CD4-positive, alpha-beta T cell (primary cell): ENCODE data around the gene SRD5A1. TPM values are rescaled to one million over a fixed set of nuclear protein-coding genes. Genes with fewer than 3 reads are reported as not detected.

Source experiments
- ATAC-seq: fragments of 200-7000 bp; cut with Tn5 transposase; one replicate; pipeline ENCODE4 v1.10.0; 2022; ENCODE audit warnings: mild to moderate bottlenecking; ENCODE audit not compliant: poor library complexity
- CTCF ChIA-PET: fragments of 350-600 bp; sonication (Branson Sonifier 250); formaldehyde crosslinking; loops from one replicate; lab custom pipeline; 2021; ENCODE audit warnings: antibody characterized with exemption, inconsistent platforms; lab: Charles Lee
- POLR2A ChIA-PET: fragments of 350-600 bp; sonication (Branson Sonifier 250); formaldehyde crosslinking; loops from one replicate; lab custom pipeline; 2021; ENCODE audit warnings: antibody characterized with exemption, inconsistent platforms; lab: Charles Lee
- DNase-seq, 14 experiments: peaks; one replicate each; pipeline ENCODE4 v3.0.0-alpha.2; 2013 to 2020; ENCODE audit warnings: mixed read lengths in 2 of 14
- H3K27ac ChIP-seq, 2 donors: one replicate each; pipeline versions ENCODE4 v1.5.1 to v1.7.0; 2013; ENCODE audit warnings: low read length in 2 of 2, low read depth in 1 of 2, mild to moderate bottlenecking in 1 of 2
- H3K27me3 ChIP-seq, 2 experiments: 1 replicate in 1 of 2; 2 replicates in 1 of 2; pipeline versions ENCODE4 v1.6.1 to v1.7.0; 2013; ENCODE audit warnings: low read length in 2 of 2, control low read depth in 1 of 2, mild to moderate bottlenecking in 1 of 2, moderate library complexity in 1 of 2; ENCODE audit not compliant: insufficient read depth in 2 of 2, control insufficient read depth in 1 of 2
- H3K36me3 ChIP-seq: one replicate; pipeline ENCODE4 v1.6.1; 2013; ENCODE audit warnings: low read length, control low read depth; ENCODE audit not compliant: insufficient read depth
- H3K4me1 ChIP-seq: one replicate; pipeline ENCODE4 v1.6.1; 2013; ENCODE audit warnings: low read length, control low read depth; ENCODE audit not compliant: insufficient read depth
- H3K4me3 ChIP-seq: one replicate; pipeline ENCODE4 v1.5.1; 2013; ENCODE audit warnings: mild to moderate bottlenecking, low read length, moderate library complexity
- H3K9me3 ChIP-seq, 2 experiments: 1 replicate in 1 of 2; 2 replicates in 1 of 2; pipeline versions ENCODE4 v1.6.1 to v1.7.0; 2013; ENCODE audit warnings: low read length in 2 of 2, mild to moderate bottlenecking in 2 of 2, control low read depth in 1 of 2, moderate library complexity in 1 of 2; ENCODE audit not compliant: control insufficient read depth in 1 of 2, insufficient read depth in 1 of 2
- H3K27ac Mint-ChIP-seq: one replicate; pipeline ENCODE4 v1.8.0; 2020; ENCODE audit warnings: mixed read lengths
- H3K27me3 Mint-ChIP-seq: one replicate; pipeline ENCODE4 v1.8.0; 2021; ENCODE audit warnings: mixed read lengths
- H3K36me3 Mint-ChIP-seq: one replicate; pipeline ENCODE4 v1.8.0; 2021; ENCODE audit warnings: low read depth, mixed read lengths
- H3K4me1 Mint-ChIP-seq: one replicate; pipeline ENCODE4 v1.8.0; 2021; ENCODE audit warnings: low read depth, mixed read lengths
- H3K4me3 Mint-ChIP-seq: one replicate; pipeline ENCODE4 v1.8.0; 2020; ENCODE audit warnings: mild to moderate bottlenecking, mixed read lengths
- H3K9me3 Mint-ChIP-seq: one replicate; pipeline ENCODE4 v1.8.0; 2020; ENCODE audit warnings: mixed read lengths
- CTCF ChIP-seq: fragments of 200-600 bp; IDR thresholded peaks from one replicate; pipeline ENCODE4 v1.8.0; 2022; ENCODE audit warnings: antibody characterized with exemption, mild to moderate bottlenecking
- intact Hi-C, 2 experiments: fragments of 100-400 bp; cut with DNase I in 1 of 2; cut with micrococcal nuclease in 1 of 2; formaldehyde crosslinking; loops; one replicate each; pipeline versions ENCODE4 v1.15.1 to v1.9.0; 2023 to 2025; cut with DNase I, micrococcal nuclease
- total RNA-seq, 174 experiments: library from RNA in 2 of 174; stranded (reverse) in 2 of 174; gene quantifications; one replicate each; pipeline ENCODE4 v1.2.3 and lab custom pipeline; 2021 to 2026

SRD5A1 gene
- total RNA-seq, 2 experiments from 2014 or later = 2.3 to 3.0 TPM

GRCh38 chr5:6703806-6704205 lies 70.6 kb downstream of the SRD5A1 start:
- H3K4me1 ChIP-seq = no peaks in the 10 kb centered on the region
- Mint-ChIP-seq H3K4me3 (no peak overlapping the region), H3K4me1 (no peaks in the 10 kb centered on the region), H3K27me3 (peaks cover 26% of the 10 kb centered on the region), H3K9me3 (no peaks in the 10 kb centered on the region), H3K27ac (no peak overlapping the region), H3K36me3 (no peaks in the 10 kb centered on the region)
- TF ChIP-seq CTCF = no peak
- H3K27me3 ChIP-seq = peaks cover 6 to 25% of the 10 kb centered on the region in 2 experiments
- H3K27ac ChIP-seq = no peak overlapping the region
- DNase-seq = no peak
- CTCF ChIA-PET = no interaction called here
- H3K36me3 ChIP-seq = no peaks in the 10 kb centered on the region
- intact Hi-C loops = no loop called here
- H3K4me3 ChIP-seq = no peak overlapping the region
- POLR2A ChIA-PET = no interaction called here
- no peaks in the 10 kb centered on the region for H3K9me3 ChIP-seq
- ATAC-seq = no peak

- Histone ChIP-seq H3K36me3 (no peaks in the 10 kb centered on the region), H3K27me3 (peaks cover 6 to 19% of the 10 kb centered on the region in 2 experiments), H3K4me1 (no peaks in the 10 kb centered on the region), H3K9me3 (no peaks in the 10 kb centered on the region), H3K27ac (no peak overlapping the region), H3K4me3 (no peak overlapping the region)
- Mint-ChIP-seq H3K9me3 (no peaks in the 10 kb centered on the region), H3K4me1 (no peaks in the 10 kb centered on the region), H3K4me3 (no peak overlapping the region), H3K27ac (no peak overlapping the region), H3K36me3 (no peaks in the 10 kb centered on the region), H3K27me3 (peaks cover 23% of the 10 kb centered on the region)
- no peak for TF ChIP-seq CTCF
- POLR2A ChIA-PET = no interaction called here
- intact Hi-C loops = no loop called here
- ATAC-seq (no peak), DNase-seq (no peak)
- CTCF ChIA-PET = no interaction called here
These were observed 71.2 kb downstream of the SRD5A1 start for GRCh38 chr5:6704361-6704851.

- Mint-ChIP-seq H3K9me3 (no peaks in the 10 kb centered on the region), H3K36me3 (no peaks in the 10 kb centered on the region), H3K27ac (no peak overlapping the region), H3K27me3 (peaks cover 19% of the 10 kb centered on the region), H3K4me1 (no peaks in the 10 kb centered on the region), H3K4me3 (no peak overlapping the region)
- H3K36me3 ChIP-seq = no peaks in the 10 kb centered on the region
- H3K27ac ChIP-seq = no peak overlapping the region
- intact Hi-C loops = no loop called here
- no peaks in the 10 kb centered on the region for H3K4me1 ChIP-seq
- ATAC-seq (no peak), DNase-seq (peak in 2 of 14 experiments; percentile 21 to 37)
- no peak overlapping the region for H3K4me3 ChIP-seq
- CTCF ChIA-PET = no interaction called here
- TF ChIP-seq CTCF = no peak
- POLR2A ChIA-PET = no interaction called here
- H3K27me3 ChIP-seq = peaks cover 6 to 12% of the 10 kb centered on the region in 2 experiments
- no peaks in the 10 kb centered on the region for H3K9me3 ChIP-seq
These were observed 71.8 kb downstream of the SRD5A1 start for GRCh38 chr5:6705088-6705487.
